Inferior parietal cortex (tissue), 1 donor: ENCODE data around the gene PEX26.
A peak's percentile ranks its signal among the peaks of the same experiment; 100 is the strongest.
"Not testable (repeated sequence)": the region's sequence is repeated elsewhere in the genome, so short reads cannot be mapped to it uniquely, and the experiment has no call there.

ENCODE experiments used
- DNase-seq: peaks from one replicate; pipeline ENCODE4 v3.0.0-alpha.2; 2016; ENCODE audit errors: extremely low spot score

Gene PEX26

GRCh38 chr22:18056807-18057474 lies 20.8 kb upstream of the PEX26 start:
- no peak for DNase-seq

GRCh38 chr22:18057568-18058209 lies 20.1 kb upstream of the PEX26 start:
- peak; percentile 87 for DNase-seq

- DNase-seq, result no peak
These were observed 19.3 kb upstream of the PEX26 start for GRCh38 chr22:18058371-18059093.

GRCh38 chr22:18059094-18059417 lies 18.7 kb upstream of the PEX26 start:
- no peak for DNase-seq

- DNase-seq, result no peak
These were observed 18.3 kb upstream of the PEX26 start for GRCh38 chr22:18059473-18059872.

GRCh38 chr22:18059991-18060390 lies 17.8 kb upstream of the PEX26 start:
- no peak for DNase-seq

- DNase-seq, result no peak
These were observed 16.9 kb upstream of the PEX26 start for GRCh38 chr22:18060646-18061620.

- no peak for DNase-seq
These were observed 15.4 kb upstream of the PEX26 start for GRCh38 chr22:18062421-18062820.

- no peak for DNase-seq
These were observed 14.5 kb upstream of the PEX26 start for GRCh38 chr22:18063306-18063705.

- DNase-seq, result not testable (repeated sequence)
These were observed 14.1 kb upstream of the PEX26 start for GRCh38 chr22:18063715-18064114.

- no peak for DNase-seq
These were observed 13.2 kb upstream of the PEX26 start for GRCh38 chr22:18064636-18065035.

GRCh38 chr22:18065256-18065655 lies 12.5 kb upstream of the PEX26 start:
- no peak for DNase-seq

- DNase-seq, result no peak
These were observed 11.5 kb upstream of the PEX26 start for GRCh38 chr22:18066181-18066859.

GRCh38 chr22:18067121-18067520 lies 10.7 kb upstream of the PEX26 start:
- no peak for DNase-seq

- no peak for DNase-seq
These were observed 10.0 kb upstream of the PEX26 start for GRCh38 chr22:18067548-18068341.

GRCh38 chr22:18068381-18068988 lies 9.3 kb upstream of the PEX26 start:
- DNase-seq, result no peak

- no peak for DNase-seq
These were observed 8.7 kb upstream of the PEX26 start for GRCh38 chr22:18069041-18069440.

- no peak for DNase-seq
These were observed 7.7 kb upstream of the PEX26 start for GRCh38 chr22:18070041-18070440.

GRCh38 chr22:18070556-18071306 lies 7.1 kb upstream of the PEX26 start:
- DNase-seq, result no peak
